ENCODE results near the gene RPL9.
"Not testable (repeated sequence)": the region's sequence is repeated elsewhere in the genome, so short reads cannot be mapped to it uniquely, and the experiment has no call there.

RPL9 gene

DNA sequence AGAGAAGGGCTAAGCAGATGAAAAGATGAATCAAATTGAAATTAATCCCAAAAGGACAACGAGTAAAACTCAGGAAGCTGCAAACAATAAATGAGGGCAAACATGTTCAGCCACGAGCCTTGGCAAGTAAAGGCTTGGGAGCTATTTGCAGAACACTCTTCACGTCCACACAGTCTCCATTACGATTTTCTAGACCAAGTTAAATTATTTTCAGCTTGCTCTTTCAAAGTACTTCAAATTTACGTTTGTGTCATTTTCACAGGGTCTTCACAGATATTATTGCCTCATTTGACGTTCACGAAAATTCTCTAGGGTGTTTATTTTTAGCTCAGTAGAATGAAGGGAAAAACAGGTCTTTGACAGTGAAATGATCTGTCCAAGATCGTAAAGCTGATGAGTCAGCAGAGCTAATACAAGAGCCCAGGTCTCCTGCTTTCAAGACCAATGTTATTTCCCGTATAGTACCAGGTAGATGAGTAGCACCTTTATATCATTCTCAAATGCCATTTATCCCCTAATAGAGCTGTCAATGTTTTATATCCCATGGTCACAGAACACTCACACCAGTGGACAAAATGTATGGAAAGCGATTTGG lies 31.1 kb downstream of the RPL9 start:
- no peak for DNase-seq (ENCODE audit: low read depth in 3 of 3, low spot score in 1 of 3)

DNA sequence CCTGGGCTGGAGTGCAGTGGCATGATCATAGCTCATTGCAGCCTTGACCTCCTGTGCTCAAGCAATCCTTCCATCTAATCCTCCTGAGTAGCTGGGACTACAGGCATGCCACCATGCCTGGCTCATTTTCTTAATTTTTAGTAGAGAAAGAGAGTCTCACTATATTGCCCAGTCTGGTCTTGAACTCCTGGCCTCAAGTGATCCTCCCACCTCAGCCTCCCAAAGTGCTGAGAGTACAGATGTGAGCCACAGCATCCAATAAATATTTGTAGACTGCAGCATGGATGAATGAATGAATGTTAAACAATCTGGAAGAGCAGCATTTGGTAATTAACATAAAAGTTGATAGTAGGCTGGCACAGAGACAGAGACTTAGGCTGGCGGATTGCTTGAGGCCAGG lies 32.0 kb downstream of the RPL9 start:
- no peak for DNase-seq (ENCODE audit: low read depth in 3 of 3, low spot score in 1 of 3)

DNA sequence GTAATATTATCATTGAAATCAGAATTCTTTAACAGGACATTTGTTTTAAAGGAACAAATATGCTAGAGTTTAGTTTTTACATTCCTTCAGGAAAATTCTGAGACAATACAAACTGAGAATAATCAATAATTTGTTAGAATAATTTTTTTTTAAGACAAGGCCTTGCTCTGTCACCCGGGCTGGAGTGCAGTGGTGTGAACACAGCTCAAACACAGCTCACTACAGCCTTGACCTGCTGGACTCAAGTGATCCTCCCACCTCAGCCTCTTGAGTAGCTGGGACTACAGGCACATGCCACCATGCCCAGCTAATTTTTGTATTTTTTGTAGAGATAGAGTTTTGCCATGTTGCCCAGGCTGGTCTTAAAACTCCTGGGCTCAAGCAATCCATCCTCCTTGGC lies 33.4 kb downstream of the RPL9 start:
- DNase-seq (ENCODE audit: low read depth in 3 of 3, low spot score in 1 of 3), result not testable (repeated sequence)

DNA sequence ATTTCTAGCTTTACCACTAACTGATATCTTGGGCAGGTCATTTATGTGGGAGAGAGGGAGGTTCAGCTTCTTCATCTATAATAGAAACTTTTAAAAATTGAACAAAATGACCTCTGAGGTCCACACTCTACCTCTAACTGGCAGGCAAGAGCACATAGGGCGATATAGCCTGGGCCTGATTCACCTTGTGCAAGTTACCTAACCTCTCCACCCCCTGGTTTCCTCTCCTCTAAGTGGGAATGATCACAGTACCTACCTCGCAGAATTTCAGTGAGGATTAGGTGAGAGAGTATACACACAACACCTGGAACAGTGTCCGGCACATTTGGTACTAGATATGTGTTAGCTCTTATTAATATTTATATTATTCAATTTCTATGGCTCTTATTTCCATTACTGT lies 36.5 kb downstream of the RPL9 start:
- DNase-seq (ENCODE audit: low read depth in 3 of 3, low spot score in 1 of 3), result no peak

DNA sequence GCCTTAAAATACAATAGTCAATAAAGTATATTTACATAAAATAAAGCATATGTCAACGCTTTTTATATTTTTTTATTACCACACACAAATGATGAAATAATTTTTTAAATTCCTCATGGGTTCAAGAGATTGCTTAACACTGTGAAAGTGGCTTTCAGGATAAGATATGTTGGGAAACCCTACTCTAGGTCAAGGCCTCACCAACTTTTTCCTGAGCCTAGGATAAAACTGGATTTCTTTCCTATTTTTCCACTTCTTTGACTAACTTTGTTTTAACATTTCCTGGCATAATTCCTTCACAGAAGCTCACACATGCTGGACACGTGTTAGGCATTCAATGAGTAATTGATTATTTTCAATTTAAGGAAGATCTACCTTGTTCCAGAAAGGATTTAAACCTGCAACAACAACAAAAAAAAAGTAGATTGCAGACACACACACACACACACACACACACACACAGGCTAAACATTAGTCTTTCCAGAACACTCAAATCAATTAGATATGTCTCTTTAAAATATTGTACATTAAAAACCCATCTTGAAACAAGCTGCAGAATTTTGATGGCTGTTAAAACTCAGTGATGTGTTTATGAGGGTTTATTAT lies 42.9 kb downstream of the RPL9 start:
- no peak for DNase-seq (ENCODE audit: low read depth in 3 of 3, low spot score in 1 of 3)

DNA sequence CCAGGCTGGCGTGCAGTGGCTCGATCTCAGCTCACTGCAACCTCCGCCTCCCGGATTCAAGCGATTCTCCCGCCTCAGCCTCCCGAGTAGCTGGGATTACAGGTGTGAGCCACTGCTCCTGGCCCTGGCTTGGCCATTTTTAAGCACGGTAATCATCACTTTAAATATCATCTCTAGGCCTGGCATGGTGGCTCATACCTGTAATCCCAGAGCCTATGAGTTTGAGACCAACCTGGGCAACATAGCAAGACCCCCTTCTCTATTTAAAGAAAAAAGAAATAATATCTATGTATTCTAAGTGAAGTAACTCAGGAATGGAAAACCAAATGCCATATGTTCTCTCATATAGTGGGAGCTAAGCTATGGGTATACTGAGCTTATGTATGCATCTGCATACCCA lies 47.2 kb downstream of the RPL9 start:
- not testable (repeated sequence) for DNase-seq (ENCODE audit: low read depth in 3 of 3, low spot score in 1 of 3)

DNA sequence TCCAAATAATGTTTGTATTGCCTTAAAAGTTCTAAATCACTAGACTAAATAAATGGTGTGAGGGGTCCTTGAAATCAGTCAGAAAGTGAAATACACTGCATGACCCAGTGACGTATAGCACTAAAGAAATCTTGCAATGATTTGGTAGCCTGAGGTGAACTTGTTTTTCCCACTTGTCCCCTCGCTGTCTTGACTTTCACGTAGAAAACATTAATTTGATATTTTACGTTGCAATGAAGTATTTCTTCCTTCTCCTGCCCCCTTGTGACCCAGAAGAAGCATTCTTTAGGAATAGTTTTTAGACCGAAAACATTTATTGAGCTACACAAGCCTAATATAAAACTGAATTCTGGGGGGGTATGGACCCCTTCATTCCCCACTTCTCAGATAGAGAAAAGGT lies 48.3 kb downstream of the RPL9 start:
- no peak for DNase-seq (ENCODE audit: low read depth in 3 of 3, low spot score in 1 of 3)

DNA sequence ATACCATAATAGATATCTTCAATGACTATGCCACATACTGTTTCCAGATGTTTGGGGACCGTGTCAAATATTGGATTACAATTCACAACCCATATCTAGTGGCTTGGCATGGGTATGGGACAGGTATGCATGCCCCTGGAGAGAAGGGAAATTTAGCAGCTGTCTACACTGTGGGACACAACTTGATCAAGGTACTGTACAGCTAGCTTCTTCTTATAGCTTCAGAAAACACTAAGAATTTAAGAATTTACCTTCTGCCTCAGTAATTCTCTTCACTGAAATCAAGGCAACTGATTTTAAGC lies 51.2 kb downstream of the RPL9 start:
- no peak for DNase-seq (ENCODE audit: low read depth in 3 of 3, low spot score in 1 of 3)

DNA sequence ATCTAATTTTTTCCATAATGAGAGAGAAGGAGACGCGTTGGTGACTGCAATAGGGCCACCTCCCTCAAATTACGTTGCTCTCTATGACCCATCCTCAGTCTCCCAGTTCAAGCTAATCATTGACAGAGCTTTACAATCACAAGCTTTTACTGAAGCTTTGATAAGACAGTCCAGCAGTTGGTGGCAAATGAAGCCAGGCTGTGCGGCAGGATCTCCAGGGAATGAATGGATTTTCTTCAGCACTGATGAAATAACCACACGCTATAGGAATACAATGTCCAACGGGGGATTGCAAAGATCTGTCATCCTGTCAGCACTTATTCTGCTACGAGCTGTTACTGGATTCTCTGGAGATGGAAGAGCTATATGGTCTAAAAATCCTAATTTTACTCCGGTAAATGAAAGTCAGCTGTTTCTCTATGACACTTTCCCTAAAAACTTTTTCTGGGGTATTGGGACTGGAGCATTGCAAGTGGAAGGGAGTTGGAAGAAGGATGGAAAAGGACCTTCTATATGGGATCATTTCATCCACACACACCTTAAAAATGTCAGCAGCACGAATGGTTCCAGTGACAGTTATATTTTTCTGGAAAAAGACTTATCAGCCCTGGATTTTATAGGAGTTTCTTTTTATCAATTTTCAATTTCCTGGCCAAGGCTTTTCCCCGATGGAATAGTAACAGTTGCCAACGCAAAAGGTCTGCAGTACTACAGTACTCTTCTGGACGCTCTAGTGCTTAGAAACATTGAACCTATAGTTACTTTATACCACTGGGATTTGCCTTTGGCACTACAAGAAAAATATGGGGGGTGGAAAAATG lies 51.7 kb downstream of the RPL9 start, which contains the start of gene KLB:
Gene KLB (plus strand): TSS at position 168 of the 821 bp plus-strand sequence. CDS start 20 bp downstream, at position 188.
- DNase-seq (ENCODE audit: low read depth in 3 of 3, low spot score in 1 of 3), result no peak

Measured in stimulated activated CD4-positive, alpha-beta T cell treated with anti-CD3 and anti-CD28 coated beads, TNF-alpha, amount 100 ng/mL, for 1 hour (primary cell).